ENCODE results near the gene ELOVL5. TPM values are rescaled to one million over a fixed set of nuclear protein-coding genes. Genes with fewer than 3 reads are reported as not detected.

Gene ELOVL5
- total RNA-seq, 4 donors from 2014 or later = 125 to 251 (median 186) TPM

DNA sequence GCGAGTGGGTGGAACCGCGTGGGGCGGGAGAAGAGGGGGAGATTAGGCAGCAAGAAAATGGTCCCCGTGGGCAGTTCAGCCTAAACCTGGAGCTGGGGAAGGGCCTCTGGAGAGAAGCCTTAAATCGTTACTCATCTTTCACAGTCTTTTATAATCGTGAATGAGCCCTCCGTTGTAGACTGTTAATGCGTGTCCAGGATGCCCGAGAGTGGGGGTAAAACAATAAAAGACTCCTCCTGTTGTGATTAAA, 11.0 kb upstream of the ELOVL5 start:
- TF ChIP-seq, protein P1, sequence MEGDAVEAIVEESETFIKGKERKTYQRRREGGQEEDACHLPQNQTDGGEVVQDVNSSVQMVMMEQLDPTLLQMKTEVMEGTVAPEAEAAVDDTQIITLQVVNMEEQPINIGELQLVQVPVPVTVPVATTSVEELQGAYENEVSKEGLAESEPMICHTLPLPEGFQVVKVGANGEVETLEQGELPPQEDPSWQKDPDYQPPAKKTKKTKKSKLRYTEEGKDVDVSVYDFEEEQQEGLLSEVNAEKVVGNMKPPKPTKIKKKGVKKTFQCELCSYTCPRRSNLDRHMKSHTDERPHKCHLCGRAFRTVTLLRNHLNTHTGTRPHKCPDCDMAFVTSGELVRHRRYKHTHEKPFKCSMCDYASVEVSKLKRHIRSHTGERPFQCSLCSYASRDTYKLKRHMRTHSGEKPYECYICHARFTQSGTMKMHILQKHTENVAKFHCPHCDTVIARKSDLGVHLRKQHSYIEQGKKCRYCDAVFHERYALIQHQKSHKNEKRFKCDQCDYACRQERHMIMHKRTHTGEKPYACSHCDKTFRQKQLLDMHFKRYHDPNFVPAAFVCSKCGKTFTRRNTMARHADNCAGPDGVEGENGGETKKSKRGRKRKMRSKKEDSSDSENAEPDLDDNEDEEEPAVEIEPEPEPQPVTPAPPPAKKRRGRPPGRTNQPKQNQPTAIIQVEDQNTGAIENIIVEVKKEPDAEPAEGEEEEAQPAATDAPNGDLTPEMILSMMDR (IDR thresholded peaks at IDR 0.05) = no peak
- ATAC-seq (ENCODE audit: low FRiP score) (peak; percentile 68), DNase-seq (ENCODE audit: low spot score) (no peak)

DNA sequence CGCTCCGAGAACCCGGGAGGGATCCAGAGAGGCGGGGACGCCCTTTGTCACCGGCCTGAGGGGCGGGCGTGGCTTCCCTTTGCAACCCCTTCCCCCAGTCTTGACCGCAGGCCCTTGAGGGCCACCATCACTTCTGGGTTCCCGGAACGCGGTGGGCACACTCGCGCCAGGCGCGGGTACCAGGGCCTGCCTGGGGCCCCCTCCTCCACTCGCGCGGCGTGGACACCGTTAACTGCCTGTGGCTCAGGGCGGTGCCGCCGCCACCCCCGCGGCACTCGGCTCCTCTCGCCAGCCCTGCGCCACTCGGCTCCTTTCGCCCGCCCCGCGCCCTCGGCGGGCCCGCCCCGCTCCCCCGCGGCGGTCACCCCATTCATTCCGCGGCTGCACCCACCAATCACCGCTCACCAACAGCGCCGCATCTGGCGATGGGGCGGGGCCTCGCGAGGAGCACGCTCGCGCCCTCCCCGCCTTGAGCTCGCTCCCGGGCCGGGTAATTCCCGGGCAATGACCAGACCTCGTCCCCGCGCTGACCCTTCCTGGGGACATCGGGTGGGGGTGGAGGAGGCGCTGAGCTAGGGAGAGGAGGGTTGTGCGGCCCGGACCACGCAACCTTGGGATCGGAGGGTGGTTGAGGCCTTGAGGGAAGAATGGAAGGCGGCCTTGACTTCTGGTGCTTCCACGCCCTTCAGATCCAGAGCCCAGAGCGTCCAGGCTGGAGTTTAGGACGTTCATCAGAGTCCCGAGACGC, 10.5 kb upstream of the ELOVL5 start:
- peak; percentile 98 for ATAC-seq (ENCODE audit: low FRiP score)
- TF ChIP-seq, protein P1 (IDR thresholded peaks at IDR 0.05) = no peak

DNA sequence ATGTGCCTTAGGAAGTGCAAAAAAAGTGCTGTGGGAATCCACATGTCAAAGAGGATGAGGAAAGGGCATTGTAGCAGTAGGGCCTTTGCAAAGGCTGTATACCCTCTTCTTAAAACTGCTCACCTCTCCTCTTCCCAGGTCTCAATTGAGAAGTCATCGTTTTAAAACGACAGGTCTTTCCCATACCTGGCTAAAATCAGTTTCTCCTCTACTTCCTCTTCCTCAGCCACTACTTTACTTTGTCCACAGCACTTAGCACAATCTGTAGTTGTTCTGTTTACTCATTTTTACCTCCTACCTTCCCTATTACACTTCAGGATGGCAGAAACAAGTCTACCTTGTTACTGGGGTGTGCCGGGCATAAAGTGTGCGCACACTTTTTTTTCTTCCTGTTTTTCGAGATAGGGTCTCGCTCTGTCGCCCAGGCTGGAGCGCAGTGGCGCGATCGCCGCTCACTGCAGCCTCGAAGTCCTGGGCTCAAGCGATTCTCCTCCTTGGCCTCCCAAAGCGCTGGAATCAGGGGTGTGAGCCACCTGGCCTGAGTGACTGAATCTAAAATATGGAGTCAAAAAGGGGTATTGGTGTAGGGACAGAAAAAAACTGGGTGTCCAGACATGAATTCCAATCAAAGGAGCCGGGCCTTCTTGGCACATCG, 9.8 kb upstream of the ELOVL5 start:
- ATAC-seq (ENCODE audit: low FRiP score) = no peak
- TF ChIP-seq, protein P1 (IDR thresholded peaks at IDR 0.05) = no peak

More for the DNA sequence above, 10.5 kb upstream of the ELOVL5 start:
- peak; percentile 80 for DNase-seq (ENCODE audit: low spot score)

GRCh38 chr6:53357576-53358360, 9.0 kb upstream of the ELOVL5 start:
- DNase-seq (ENCODE audit: low spot score) (no peak), ATAC-seq (ENCODE audit: low FRiP score) (no peak)
- TF ChIP-seq, protein P1 (IDR thresholded peaks at IDR 0.05) = no peak

More for the DNA sequence above, 9.8 kb upstream of the ELOVL5 start:
- no peak for DNase-seq (ENCODE audit: low spot score)

- TF ChIP-seq, protein P1 (IDR thresholded peaks at IDR 0.05) = no peak
- DNase-seq (ENCODE audit: low spot score) = no peak
Measured at GRCh38 chr6:53353624-53354023, 4.9 kb upstream of the ELOVL5 start.

GRCh38 chr6:53352360-53352759, 3.6 kb upstream of the ELOVL5 start:
- ATAC-seq (ENCODE audit: low FRiP score) (no peak), DNase-seq (ENCODE audit: low spot score) (no peak)
- TF ChIP-seq, protein P1 (IDR thresholded peaks at IDR 0.05) = no peak

More at GRCh38 chr6:53353624-53354023, 4.9 kb upstream of the ELOVL5 start:
- no peak for ATAC-seq (ENCODE audit: low FRiP score)

Data from omental fat pad (tissue), 4 donors.